WTC11 (cell line): ENCODE measurements around the gene MRPL19.

Experiments
- ATF2 ChIP-seq: sonication (generic); formaldehyde crosslinking; IDR thresholded peaks from 2 replicates; pipeline ENCODE4 v1.8.1; 2022; ENCODE audit warnings: low read depth, missing genetic modification reagents, borderline replicate concordance
- CTCF ChIP-seq: fragments of 200-600 bp; IDR thresholded peaks from 2 replicates; pipeline ENCODE4 v1.8.0; 2022; ENCODE audit warnings: antibody characterized with exemption
- GTF2I ChIP-seq: fragments of 250-450 bp; sonication (Bioruptor Pico); conservative IDR thresholded peaks from 2 replicates; pipeline ENCODE4 v1.4.0; 2021; ENCODE audit warnings: mild to moderate bottlenecking
- HMGXB4 ChIP-seq: sonication (generic); formaldehyde crosslinking; IDR thresholded peaks from 2 replicates; pipeline ENCODE4 v1.8.1; 2023; ENCODE audit warnings: mild to moderate bottlenecking, moderate library complexity, missing genetic modification reagents
- IRF2 ChIP-seq: sonication (generic); formaldehyde crosslinking; IDR thresholded peaks from 2 replicates; pipeline ENCODE4 v1.8.0; 2022; ENCODE audit warnings: low read depth, missing genetic modification reagents, borderline replicate concordance
- NFYB ChIP-seq: sonication (generic); formaldehyde crosslinking; conservative IDR thresholded peaks from 2 replicates; pipeline ENCODE4 v1.8.0; 2022; ENCODE audit warnings: low read depth, missing genetic modification reagents
- RELA ChIP-seq: sonication (generic); formaldehyde crosslinking; IDR thresholded peaks from 2 replicates; pipeline ENCODE4 v1.8.1; 2022; ENCODE audit warnings: missing genetic modification reagents, mild to moderate bottlenecking, borderline replicate concordance
- TEAD4 ChIP-seq: sonication (generic); formaldehyde crosslinking; IDR thresholded peaks from 2 replicates; pipeline ENCODE4 v1.8.0; 2022; ENCODE audit warnings: mild to moderate bottlenecking, missing genetic modification reagents
- ZNF425 ChIP-seq: fragments of 250-450 bp; sonication (Bioruptor Pico); conservative IDR thresholded peaks from 2 replicates; pipeline ENCODE4 v1.9.0; 2021; ENCODE audit warnings: mild to moderate bottlenecking

GRCh38 chr2:75614162-75614651 is 32.4 kb upstream of the MRPL19 start:
- no peak for TF ChIP-seq TEAD4 (CRISPR knock-in tag)
- no peak for TF ChIP-seq RELA
- no peak for TF ChIP-seq IRF2 (CRISPR knock-in tag)
- TF ChIP-seq CTCF, result no peak
- no peak for TF ChIP-seq GTF2I (CRISPR knock-in tag)
- TF ChIP-seq ATF2 (CRISPR knock-in tag), result no peak
- TF ChIP-seq ZNF425 (CRISPR knock-in tag), result no peak
- no peak for TF ChIP-seq HMGXB4
- TF ChIP-seq NFYB (CRISPR knock-in tag), result no peak
